Neural cell (in vitro differentiated cells): ENCODE results near the gene REP15. TPM values are rescaled to one million over a fixed set of nuclear protein-coding genes. Genes with fewer than 3 reads are reported as not detected.

Source experiments
- H2AFZ ChIP-seq: fragments of 200-600, 300-800 bp; sonication (generic), shearing (Covaris generic); 2 replicates; pipeline ENCODE4 v1.6.0; 2014; ENCODE audit warnings: low read depth, mild to moderate bottlenecking, antibody characterized with exemption, low read length, moderate library complexity
- H3F3A ChIP-seq: fragments of 200-600 bp; shearing (Covaris generic); 2 replicates; pipeline ENCODE4 v1.6.1; 2016; ENCODE audit warnings: mild to moderate bottlenecking, moderate library complexity, mixed read lengths, antibody characterized with exemption, low read length; ENCODE audit not compliant: insufficient read depth, poor library complexity, severe bottlenecking
- H3K27ac ChIP-seq: fragments of 200-600, 300-800 bp; sonication (generic), shearing (Covaris generic); 2 replicates; pipeline ENCODE4 v1.5.1; 2014; ENCODE audit warnings: mild to moderate bottlenecking, low read length, moderate library complexity
- H3K27me3 ChIP-seq: fragments of 300-800, 200-600 bp; sonication (generic), shearing (Covaris generic); 2 replicates; pipeline ENCODE4 v1.6.0; 2014; ENCODE audit warnings: mild to moderate bottlenecking, low read depth, low read length, moderate library complexity; ENCODE audit not compliant: insufficient read depth
- H3K36me3 ChIP-seq: fragments of 300-800, 200-600 bp; sonication (generic), shearing (Covaris generic); 2 replicates; pipeline ENCODE4 v1.5.1; 2014; ENCODE audit warnings: mild to moderate bottlenecking, antibody characterized with exemption, low read length, moderate library complexity; ENCODE audit not compliant: insufficient read depth
- H3K4me2 ChIP-seq: fragments of 300-800, 200-600 bp; sonication (generic), shearing (Covaris generic); 2 replicates; pipeline ENCODE4 v1.6.0; 2014; ENCODE audit warnings: mild to moderate bottlenecking, low read length
- H3K4me3 ChIP-seq: fragments of 300-800, 200-600 bp; sonication (generic), shearing (Covaris generic); 2 replicates; pipeline ENCODE4 v1.5.1; 2014; ENCODE audit warnings: mild to moderate bottlenecking, low read length, moderate library complexity
- H3K79me2 ChIP-seq: fragments of 200-600 bp; shearing (Covaris generic); replicated peaks from 2 replicates; pipeline ENCODE4 v1.6.0; 2014; ENCODE audit warnings: mild to moderate bottlenecking, low read length, moderate library complexity; ENCODE audit not compliant: insufficient read depth
- H3K9ac ChIP-seq: fragments of 300-800, 200-600 bp; sonication (generic), shearing (Covaris generic); 2 replicates; pipeline ENCODE4 v1.6.1; 2016; ENCODE audit warnings: mild to moderate bottlenecking, low read length, mixed read lengths
- H3K9me2 ChIP-seq: fragments of 200-600 bp; shearing (Covaris generic); 2 replicates; pipeline ENCODE4 v1.6.1; 2016; ENCODE audit warnings: mild to moderate bottlenecking, low read length, mixed read lengths; ENCODE audit not compliant: insufficient read depth
- H3K9me3 ChIP-seq: fragments of 200-600, 300-800 bp; sonication (generic), shearing (Covaris generic); 2 replicates; pipeline ENCODE4 v1.6.1; 2016; ENCODE audit warnings: mild to moderate bottlenecking, mixed run types, low read length, moderate library complexity, mixed read lengths
- H4K20me1 ChIP-seq: fragments of 200-600 bp; shearing (Covaris generic); 2 replicates; pipeline ENCODE4 v1.6.1; 2016; ENCODE audit warnings: mild to moderate bottlenecking, mixed run types; ENCODE audit not compliant: insufficient read depth
- CTCF ChIP-seq: fragments of 450-650 bp; IDR thresholded peaks from 2 replicates; pipeline ENCODE4 v1.5.1; 2014; ENCODE audit warnings: antibody characterized with exemption, mild to moderate bottlenecking, moderate library complexity; ENCODE audit not compliant: poor library complexity, severe bottlenecking
- EP300 ChIP-seq: fragments of 450-650 bp; conservative IDR thresholded peaks from 2 replicates; pipeline ENCODE4 v1.6.1; 2014; ENCODE audit warnings: antibody characterized with exemption, mild to moderate bottlenecking, moderate library complexity; ENCODE audit not compliant: poor library complexity, severe bottlenecking
- EZH2 ChIP-seq: fragments of 200-600, 300-800 bp; shearing (Covaris generic), sonication (generic); IDR thresholded peaks from 2 replicates; pipeline ENCODE4 v1.6.1; 2014; ENCODE audit warnings: antibody characterized with exemption, low read length, borderline replicate concordance, mild to moderate bottlenecking; ENCODE audit not compliant: insufficient read depth, poor library complexity, severe bottlenecking
- MXI1 ChIP-seq: fragments of 450-650 bp; conservative IDR thresholded peaks from 2 replicates; pipeline ENCODE4 v1.6.1; 2014; ENCODE audit warnings: antibody characterized with exemption, mild to moderate bottlenecking; ENCODE audit not compliant: poor library complexity, severe bottlenecking
- POLR2AphosphoS5 ChIP-seq: IDR thresholded peaks from 2 replicates; pipeline ENCODE4 v1.6.1; 2012
- RAD21 ChIP-seq: fragments of 450-650 bp; conservative IDR thresholded peaks from 2 replicates; pipeline ENCODE4 v1.6.1; 2014; ENCODE audit warnings: antibody characterized with exemption, mild to moderate bottlenecking, moderate library complexity
- REST ChIP-seq: IDR thresholded peaks from 2 replicates; pipeline ENCODE4 v1.6.1; 2012; ENCODE audit warnings: borderline replicate concordance
- SMC3 ChIP-seq: fragments of 450-650 bp; conservative IDR thresholded peaks from 2 replicates; pipeline ENCODE4 v1.6.1; 2014; ENCODE audit warnings: antibody characterized with exemption, mild to moderate bottlenecking, moderate library complexity; ENCODE audit not compliant: poor library complexity
- TAF1 ChIP-seq: IDR thresholded peaks from 2 replicates; pipeline ENCODE4 v1.6.1; 2012; ENCODE audit warnings: low read depth
- polyA plus RNA-seq: library from polyadenylated mRNA; depleted of rRNA; stranded (reverse); fragments of >200 nt; gene quantifications from 2 replicates; pipeline ENCODE4 v1.2.3, GENCODE V29; 2014

The REP15 gene
- polyA plus RNA-seq, 1 donor from 2014 or later: 0.88 TPM

GRCh38 chr12:27711317-27711682 is 15.1 kb downstream of the REP15 start:
- Histone ChIP-seq H3K9me3 (no peaks in the 10 kb centered on the region), H3K36me3 (no peaks in the 10 kb centered on the region), H3K27ac (peak overlapping the region; percentile 83), H3K79me2 (peaks cover 41% of the 10 kb centered on the region), H4K20me1 (no peaks in the 10 kb centered on the region), H3K27me3 (no peaks in the 10 kb centered on the region), H3K9me2 (no peaks in the 10 kb centered on the region), H2AFZ (peak overlapping the region; percentile 65), H3K9ac (peak overlapping the region; percentile 87), H3K4me3 (peak overlapping the region; percentile 96), H3F3A (peaks cover 7% of the 10 kb centered on the region), H3K4me2 (peak overlapping the region; percentile 94)
- TF ChIP-seq POLR2AphosphoS5: no peak
- no peak for TF ChIP-seq EP300
- no peak for TF ChIP-seq MXI1
- no peak for TF ChIP-seq RAD21
- peak; percentile 7 for TF ChIP-seq CTCF
- TF ChIP-seq EZH2: no peak
- TF ChIP-seq SMC3: no peak

GRCh38 chr12:27711967-27712366 is 15.7 kb downstream of the REP15 start:
- Histone ChIP-seq H3K27ac (no peak overlapping the region), H3K27me3 (no peaks in the 10 kb centered on the region), H3K9me3 (no peaks in the 10 kb centered on the region), H3F3A (peaks cover 7% of the 10 kb centered on the region), H3K9me2 (no peaks in the 10 kb centered on the region), H3K4me2 (peak overlapping the region; percentile 94), H3K36me3 (no peaks in the 10 kb centered on the region), H3K4me3 (peak overlapping the region; percentile 96), H2AFZ (no peak overlapping the region), H4K20me1 (no peaks in the 10 kb centered on the region), H3K9ac (peak overlapping the region; percentile 87), H3K79me2 (peaks cover 41% of the 10 kb centered on the region)
- TF ChIP-seq EZH2: no peak
- no peak for TF ChIP-seq RAD21
- no peak for TF ChIP-seq CTCF
- no peak for TF ChIP-seq EP300
- TF ChIP-seq SMC3: no peak
- no peak for TF ChIP-seq TAF1
- no peak for TF ChIP-seq MXI1
- TF ChIP-seq POLR2AphosphoS5: no peak
- no peak for TF ChIP-seq REST
